SKM-1 (cell line): ENCODE data around the gene PTBP3.
"Not testable (repeated sequence)": the region's sequence is repeated elsewhere in the genome, so short reads cannot be mapped to it uniquely, and the experiment has no call there.

ENCODE experiments used
- DNase-seq: peaks from one replicate; lab custom pipeline; 2025; ENCODE audit not compliant: unreplicated experiment; lab: John Stamatoyannopoulos, UW

Gene PTBP3

DNA sequence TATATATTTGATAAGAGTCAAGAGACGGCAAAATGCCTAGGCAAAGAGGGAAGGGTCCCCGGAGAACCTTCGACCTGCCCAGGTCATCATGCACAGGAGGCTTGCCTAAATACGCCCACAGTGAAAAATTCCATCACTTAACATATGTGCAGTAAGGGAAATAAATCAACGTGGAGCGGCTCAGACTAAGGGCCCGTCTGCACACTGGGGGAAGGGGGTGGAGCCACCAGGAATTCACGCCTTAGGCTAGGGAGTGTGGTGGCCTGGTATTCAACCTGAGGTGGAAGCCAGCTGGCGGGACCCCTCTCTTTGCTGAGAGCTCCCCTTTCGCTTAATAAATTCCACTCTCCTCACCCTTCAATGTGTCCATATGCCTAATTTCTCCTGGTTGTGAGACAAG lies 8.3 kb downstream of the PTBP3 start:
- DNase-seq, result no peak

DNA sequence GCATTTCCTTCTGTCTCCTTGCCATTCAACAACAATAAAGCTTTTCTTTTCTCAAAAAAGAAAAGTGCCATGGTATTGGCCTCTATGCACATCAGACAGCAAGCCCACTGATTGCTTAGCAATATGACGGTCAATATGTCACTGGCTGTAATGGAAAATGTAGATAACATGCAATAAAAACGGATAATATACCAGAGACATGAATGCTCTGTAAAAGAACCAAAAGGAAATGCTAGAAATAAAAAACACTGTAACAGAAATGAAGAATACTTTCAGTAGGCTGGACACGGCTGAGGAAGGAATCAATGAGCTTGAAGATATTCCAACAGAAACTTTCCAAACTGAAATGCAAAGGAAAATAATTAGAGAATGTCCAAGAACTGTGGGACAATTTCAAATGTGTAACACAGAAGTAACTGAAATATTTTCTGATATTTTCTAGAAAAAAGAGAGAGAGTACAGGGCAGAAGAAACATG lies 10.0 kb downstream of the PTBP3 start:
- no peak for DNase-seq

DNA sequence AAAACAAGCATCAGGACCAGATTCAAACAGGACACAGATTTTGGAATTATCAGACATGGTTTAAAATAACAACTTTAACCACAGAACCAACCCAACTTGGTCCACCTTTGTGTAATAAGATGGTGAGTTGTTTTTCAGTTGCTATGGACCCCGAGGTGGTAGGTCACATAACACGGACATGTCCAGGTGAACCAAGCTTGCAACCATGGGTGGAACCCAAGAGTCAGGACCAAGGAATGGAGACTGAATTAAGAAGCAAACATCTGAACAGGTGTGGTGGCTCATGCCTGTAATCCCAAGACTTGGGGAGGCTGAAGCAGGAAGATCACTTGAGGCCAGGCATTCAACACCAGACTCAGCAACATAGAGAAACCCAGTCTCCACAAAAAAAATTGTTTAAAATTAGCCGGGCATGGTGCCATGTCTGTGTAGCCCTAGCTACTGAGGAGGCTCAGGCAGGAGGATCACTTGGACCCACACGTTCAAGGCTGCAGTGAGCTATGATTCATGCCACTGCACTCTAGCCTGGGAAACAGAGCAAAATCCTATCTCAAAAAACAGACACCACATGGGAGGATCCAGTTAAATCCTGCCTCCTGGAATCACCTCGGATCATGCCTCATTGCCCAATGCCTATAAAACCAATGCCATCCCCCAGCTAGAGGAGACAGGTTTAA lies 10.6 kb downstream of the PTBP3 start:
- no peak for DNase-seq

DNA sequence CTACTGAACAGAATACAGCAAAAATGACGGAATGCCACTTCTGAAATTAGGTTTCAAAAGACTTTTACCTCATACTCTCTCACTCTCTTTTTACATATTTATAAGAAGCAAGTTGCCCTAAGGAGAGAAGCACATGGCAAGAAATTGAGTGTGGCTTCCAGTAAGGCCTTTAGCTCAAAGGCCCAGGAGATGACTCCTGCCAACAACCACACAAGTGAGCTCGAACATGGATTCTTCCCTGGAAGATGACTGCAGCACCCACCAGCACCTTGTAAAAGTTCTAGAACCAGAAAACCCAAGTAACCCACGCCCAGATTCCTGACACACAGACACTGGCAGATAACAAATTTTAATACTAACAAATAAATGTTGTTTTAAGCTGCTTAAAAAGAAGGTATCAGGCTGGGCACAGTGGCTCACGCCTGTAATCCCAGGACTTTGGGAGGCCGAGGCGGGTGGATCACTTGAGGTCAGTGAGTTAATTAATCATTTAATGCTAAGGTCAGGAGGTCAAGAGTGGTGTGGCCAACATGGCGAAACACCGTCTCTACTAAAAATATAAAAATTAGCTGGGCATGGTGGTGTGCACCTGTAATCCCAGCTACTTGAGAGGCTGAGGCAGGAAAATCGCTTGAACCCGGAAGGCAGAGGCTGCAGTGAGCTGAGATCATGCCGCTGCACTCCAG lies 17.0 kb downstream of the PTBP3 start:
- DNase-seq, result no peak

DNA sequence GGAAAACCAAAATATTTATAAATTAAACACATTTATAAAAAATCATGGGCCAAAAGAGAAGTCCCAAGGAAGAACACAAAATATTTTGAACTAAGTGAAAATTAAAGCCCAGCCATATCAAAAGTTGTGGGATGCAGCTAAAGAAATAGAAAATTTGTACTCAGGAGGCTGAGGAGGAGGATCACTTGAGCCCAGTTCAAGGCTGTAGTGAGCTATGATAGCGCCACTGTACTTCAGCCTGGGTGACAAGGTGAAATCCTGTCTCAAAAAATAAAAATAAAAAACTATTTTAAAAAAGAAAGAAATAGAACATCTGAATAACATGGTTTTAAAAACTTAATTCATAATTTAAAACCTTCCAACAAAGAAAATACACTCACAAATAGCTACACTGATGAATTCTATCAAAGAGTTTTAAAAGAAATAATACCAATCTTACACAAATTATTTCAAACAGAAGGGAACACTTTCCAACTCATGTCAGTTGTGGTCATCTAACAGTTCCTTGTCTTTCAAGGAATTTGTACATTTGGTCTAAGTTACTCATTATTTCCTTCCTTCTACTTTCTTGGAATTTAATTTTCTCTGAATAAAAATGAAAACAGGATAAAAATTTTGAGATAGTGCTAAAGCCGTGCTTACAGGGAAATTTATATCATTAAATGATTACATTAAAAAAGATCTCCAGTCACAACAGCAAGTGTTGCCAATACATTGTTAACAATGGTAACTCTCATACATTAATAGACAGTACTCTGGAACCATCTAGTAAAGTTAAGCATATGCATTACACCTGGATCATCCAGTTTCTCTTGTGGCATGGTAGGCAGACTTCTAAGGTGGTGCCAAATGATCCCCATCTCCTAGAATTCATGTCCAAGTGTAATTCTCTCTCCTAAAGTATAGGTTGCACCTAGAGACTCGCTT lies 17.8 kb downstream of the PTBP3 start:
- DNase-seq, result no peak

DNA sequence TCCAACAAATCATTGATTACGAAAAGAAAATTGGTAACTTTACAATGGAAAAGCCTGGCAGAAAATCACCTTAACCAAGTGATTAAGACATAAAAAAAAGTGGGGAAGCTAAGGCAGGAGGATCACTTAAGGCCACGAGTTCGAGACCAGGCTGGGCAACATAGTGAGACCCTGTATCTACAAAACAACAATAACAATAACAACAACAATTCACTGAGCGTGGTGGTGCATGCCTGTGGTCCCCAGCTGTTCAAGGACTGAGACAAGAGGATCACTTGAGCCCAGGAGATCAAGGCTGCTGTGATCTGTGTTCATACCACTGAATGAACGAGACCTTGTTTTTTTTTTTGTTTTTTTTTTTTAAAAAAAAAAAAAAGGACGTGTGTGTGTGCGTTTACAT lies 21.3 kb downstream of the PTBP3 start:
- no peak for DNase-seq

DNA sequence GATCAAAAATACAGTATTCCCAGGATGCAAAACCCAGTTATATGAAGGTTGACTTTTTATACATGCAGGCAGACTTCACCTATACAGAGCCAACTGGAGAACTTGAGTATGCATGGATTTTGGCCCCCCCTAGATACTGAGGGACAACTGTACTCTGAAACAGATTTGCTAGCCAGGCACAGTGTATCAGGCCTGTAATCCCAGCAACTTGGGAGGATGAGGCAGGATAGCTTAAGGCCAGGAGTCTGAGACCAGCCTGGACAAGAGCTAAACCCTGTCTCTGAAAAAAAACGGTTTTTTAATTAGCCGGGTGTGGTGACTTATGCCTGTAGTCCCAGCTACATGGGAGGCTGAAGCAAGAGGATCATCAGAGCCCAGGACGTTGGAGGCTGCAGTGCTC lies 21.9 kb downstream of the PTBP3 start:
- no peak for DNase-seq

DNA sequence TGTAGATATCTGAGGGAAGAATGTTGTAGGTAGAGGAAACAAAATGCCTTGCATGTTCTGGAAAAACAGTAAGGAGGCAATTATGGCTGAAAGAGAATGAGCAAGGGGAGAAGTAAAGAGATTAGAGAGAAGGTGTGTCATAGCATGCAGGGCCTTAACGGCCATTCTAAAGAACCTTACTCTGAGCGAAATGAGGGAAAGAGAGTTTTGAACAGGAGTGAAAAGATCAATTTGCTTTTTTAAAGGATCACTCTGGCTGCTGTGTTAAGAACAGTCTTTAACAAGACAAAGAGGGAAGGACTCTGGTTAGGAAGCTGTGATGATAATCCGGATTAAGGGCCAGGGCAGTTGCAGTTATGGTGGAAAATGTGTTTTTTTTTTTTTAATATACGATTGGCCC lies 22.6 kb downstream of the PTBP3 start:
- DNase-seq, result no peak

DNA sequence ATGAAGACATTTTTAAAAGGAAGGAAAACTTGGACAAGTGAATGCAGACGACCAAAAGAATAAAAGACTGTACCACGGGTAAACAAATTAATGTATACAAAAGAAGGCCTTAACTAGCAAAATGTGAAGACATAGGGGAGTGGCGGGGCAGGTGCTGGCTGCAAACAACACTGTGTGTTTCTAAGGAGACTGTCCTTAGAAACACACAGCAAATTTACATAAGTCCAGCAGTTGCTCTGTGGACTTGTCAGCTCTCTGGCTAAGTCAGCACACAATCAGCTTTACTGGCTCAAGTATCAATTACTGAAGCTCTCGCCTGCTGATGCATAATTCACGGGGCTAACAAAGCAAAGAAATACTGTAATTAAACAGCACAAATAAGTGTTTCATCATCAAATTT lies 24.8 kb downstream of the PTBP3 start:
- DNase-seq, result no peak

DNA sequence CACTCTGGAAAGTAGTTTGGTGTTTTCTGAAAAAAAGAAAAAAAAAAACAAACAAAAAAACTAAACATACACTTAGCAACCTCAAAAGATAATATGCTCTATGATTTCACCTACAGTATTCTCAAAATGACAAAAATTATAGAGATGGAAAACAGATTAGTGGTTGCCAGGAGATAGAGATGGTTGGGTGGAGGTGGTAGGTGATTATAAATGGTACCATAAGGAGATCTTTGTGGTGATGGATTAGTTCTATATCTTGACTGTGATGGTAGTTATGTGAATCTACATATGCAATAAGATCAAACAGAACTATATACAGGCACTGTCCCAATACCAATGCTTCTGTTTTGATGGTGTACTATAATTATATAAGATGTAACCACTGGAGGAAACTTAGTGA lies 32.0 kb downstream of the PTBP3 start:
- DNase-seq, result no peak

DNA sequence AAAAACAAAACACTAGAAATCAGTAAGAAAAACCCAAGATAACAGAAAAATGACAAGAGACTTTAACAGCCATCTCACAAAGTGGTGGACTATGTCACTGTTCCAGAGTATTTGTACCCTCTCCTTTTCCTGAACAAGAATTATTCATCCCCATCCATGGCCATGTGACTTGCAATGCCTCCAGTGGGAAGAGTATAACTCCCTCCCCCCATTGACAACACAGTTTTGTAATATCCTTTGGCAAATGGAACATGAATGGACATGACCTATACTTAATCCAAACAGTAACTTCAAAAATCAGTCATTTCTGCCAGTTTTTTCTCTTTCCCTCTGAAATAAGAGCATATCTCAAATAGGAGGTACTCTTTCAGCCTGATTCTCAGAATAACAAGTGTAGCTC lies 33.9 kb downstream of the PTBP3 start:
- DNase-seq, result no peak

DNA sequence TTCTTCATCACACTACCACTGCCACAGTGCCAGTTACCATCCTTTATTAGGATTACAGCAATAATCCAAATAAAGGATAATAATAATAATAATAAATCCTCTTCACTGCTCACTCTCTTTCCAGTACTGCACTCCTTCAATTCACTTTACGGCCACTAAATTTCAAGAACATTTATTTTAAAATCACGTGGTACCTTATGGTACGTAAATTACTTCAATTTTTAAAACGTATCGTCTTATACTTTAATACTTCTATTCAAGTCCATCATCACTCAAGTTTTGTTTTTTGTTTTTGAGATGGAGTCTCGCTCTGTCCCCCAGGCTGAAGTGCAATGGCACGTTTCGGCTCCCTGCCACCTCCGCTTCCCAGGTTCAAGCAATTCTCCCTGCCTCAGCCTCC lies 36.5 kb downstream of the PTBP3 start:
- DNase-seq, result no peak

DNA sequence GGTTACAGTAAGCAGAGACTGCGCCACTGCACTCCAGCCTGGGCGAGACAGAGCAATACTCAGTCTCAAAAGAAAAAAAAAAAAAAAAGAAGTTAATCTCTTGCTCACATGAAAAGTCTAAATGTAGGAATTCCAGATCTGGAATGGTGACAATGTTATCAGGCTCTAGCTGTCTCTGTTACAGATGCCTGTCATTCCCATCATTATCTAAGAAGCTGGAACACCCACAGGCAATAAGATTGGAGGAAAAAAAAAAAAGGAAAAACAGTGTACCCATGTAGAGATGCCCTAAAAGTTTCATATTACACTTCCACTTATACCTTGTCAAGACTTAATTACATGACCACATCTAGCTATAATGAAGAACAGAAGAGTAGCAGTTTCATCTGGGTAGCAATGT lies 38.2 kb downstream of the PTBP3 start:
- no peak for DNase-seq

DNA sequence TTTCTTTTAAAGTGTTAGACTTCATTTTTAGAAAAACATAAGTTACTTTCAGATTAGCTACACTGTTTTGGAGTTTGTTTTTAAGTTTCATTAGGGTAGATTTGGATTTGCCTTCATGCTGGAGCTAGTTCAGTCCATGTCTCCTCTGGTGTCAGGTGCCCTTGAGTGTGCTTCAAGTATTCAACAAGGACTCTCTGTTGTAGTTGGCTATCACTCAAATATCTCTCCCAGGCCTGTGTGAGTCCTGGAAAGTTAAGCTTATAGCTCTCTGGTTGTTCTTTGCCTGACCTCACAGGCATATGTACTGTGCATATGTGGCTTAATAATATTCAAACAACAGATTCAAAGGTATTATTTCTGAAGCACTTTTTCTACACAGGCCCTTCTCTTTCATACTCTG lies 45.4 kb downstream of the PTBP3 start:
- DNase-seq, result no peak

DNA sequence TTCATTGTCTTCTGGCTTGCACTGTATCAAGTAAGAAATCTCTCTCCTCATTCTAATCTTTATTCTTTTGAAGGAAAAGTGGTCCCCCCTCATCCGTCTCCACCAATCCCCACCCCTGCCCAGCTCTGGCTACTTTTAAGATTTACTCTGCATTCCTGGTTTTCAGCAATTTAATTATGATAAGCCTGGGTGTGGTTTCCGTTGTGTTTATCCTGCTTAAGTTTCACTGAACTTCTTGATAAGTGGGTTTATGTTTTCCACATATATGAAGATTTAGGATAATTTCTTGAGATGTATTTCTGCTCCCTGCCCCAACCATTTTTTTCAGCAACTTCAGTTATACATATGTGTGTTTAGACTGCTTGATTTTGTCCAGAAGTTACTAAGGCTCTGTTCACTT lies 46.5 kb downstream of the PTBP3 start:
- DNase-seq, result no peak

DNA sequence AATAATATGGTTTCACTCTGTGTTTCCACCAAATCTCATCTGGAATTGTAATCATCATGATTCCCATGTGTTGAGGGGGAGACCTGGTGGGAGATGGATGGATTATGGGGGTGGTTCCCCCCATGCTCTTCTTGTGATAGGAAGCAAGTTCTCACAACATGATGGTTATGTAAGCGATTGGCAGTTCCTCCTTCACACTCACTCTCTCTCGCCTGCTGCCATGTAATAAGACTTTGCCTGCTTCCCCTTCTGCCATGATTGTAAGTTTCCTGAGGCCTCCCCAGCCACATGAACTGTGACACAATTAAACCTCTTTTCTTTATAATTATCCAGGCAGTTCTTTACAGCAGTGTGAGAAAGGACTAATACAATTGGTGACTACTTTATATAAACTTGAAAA lies 48.4 kb downstream of the PTBP3 start:
- DNase-seq, result no peak

DNA sequence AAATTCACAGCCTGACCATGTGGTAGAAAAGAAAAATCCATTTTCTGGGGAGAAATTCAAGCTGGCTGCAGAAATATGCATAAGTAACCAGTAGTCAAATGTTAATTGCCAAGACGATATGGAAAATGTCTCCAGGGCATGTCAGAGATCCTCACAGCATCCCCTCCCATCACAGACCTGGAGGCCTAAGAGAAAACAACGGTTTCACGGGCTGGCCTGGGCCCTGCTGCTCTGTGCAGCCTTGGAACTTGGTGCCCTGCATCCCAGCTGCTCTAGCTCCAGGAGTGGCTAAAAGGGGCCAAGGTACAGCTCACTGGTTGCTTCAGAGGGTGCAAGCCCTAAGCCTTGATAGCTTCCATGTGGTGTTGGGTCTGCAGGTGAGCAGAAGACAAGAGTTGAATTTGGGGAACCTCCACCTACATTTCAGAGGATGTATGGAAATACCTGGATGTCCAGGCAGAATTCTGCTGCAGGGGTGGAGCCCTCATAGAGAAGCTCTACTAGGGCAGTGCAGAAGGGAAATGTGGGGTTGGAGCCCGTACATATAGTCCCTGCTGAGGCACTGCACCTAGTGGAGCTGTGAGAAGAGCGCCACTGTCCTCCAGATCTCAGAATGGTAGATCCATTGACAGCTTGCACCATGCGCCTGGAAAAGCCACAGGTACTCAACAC lies 49.7 kb downstream of the PTBP3 start:
- no peak for DNase-seq

DNA sequence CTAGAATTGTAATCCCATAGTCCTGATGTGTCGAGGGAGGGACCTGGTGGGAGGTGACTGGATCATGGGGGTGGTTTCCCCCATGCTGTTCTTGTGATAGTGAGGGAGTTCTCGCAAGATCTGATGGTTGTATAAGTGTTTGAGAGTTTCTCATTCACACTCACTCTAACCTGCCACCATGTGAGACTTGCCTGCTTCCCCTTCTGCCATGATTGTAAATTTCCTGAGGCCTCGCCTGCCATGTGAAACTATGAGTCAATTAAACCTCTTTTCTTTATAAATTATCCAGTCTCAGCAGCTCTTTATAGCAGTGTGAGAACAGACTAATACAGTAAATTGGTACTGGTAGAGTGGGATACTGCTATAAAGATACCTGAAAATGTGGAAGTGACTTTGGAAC lies 50.6 kb downstream of the PTBP3 start:
- DNase-seq, result not testable (repeated sequence)

DNA sequence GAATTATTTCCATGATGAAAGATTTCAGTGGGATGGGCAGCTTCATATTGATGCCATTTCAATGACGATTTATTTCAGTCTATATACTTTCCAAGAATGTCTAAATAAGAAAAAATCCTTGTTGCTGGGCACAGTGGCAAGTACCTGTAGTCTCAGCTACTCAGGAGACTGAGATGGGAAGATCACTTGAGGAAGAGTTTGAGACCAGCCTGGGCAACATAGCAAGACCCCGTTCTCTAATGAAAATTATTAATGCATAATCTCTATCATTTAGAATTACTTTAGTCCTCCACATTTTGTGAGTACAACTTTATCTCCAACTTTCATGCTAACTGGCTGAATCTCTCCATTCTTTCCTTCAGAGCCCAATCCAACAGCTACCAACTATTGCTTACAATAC lies 52.5 kb downstream of the PTBP3 start:
- DNase-seq, result no peak

DNA sequence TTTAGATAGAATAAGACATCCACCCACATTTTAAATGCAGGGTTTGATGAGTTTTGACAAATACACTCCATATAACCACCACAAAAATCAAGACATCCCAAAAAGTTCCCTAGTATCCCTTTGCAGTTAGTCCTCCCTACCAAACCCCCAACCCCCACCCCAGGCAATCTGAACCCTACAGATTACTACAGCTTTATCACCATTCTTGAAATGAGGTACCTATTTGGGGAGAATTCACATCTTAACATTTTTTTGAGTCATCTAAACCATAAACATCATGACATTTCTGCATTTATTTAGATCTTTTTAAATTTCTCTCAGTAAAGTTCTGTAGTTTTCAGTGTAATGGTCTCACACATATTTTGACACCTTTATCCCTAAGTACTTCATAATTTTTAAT lies 53.9 kb downstream of the PTBP3 start:
- DNase-seq, result no peak

DNA sequence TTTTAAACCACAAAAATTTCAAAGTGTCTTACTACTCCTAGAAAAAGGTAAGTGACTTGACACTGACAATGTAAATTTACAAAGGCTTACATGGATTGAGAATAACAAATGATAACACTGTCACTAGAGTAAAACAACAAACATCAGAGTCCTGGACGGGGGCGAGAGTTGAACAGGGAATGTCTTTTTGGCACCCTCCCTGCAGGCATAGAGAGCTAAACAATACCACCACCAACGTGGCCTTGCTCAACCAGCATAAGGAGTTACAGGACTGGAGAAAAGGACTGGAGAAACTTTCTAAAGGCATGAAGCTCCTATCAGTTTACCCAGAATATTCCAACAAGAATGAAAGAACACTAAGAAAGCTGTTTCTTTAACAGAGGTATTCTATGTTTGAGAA lies 55.3 kb downstream of the PTBP3 start:
- DNase-seq, result no peak
